Measurements from ENCODE around the gene DMRTB1. TPM values are rescaled to one million over a fixed set of nuclear protein-coding genes. Genes with fewer than 3 reads are reported as not detected.

The DMRTB1 gene
- polyA plus RNA-seq, 3 donors = not detected

DNA sequence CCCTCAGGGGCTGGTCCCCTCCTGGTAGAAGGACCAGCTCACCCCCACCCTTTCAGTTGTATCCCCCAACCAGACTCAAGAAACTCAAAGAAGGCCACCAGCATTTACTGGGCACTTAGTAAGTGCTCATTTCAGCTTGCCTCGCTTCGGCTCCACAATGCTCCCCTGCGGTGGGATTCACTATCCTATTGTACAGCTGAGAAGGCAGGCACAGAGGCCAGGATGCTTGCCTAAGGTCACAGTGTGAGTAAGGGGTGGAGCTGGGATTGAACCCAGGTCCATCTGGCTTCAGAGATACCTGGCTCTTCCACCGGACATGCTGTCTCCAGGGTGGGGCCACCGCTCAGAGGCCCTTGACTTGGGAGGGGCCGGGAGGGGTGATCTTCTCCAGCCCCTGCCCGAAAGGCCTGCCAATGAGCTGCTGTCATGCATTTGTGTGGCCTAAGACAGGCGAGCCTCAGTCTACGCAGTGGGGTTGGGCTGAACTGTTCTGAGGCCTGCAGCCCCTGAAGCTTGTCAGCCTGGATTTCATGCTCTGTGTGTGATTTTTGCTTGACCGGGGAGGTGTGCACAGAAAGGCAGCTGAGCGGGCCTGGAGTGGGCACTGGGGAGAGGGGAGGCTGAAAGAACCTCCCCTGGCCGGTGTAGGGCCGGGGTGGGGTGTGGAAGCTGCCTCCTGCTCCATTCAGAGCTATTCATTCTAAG is 48.1 kb downstream of the DMRTB1 start:
- Histone ChIP-seq H3K27me3 (ENCODE audit: control insufficient read depth in 2 of 2, insufficient read depth in 2 of 2, low read length in 2 of 2) (no peaks in the 10 kb centered on the region), H3K27ac (ENCODE audit: low read depth in 1 of 2, low read length in 2 of 2) (no peak overlapping the region), H3K4me2 (replicated peaks; ENCODE audit: extremely low read depth, low read length, poor library complexity, severe bottlenecking) (no peak overlapping the region), H2AFZ (ENCODE audit: insufficient read depth, low read depth, low read length, poor library complexity, severe bottlenecking) (no peak overlapping the region), H3K79me2 (ENCODE audit: insufficient read depth, low read length) (no peaks in the 10 kb centered on the region), H3K9me3 (replicated peaks in 1 of 2; ENCODE audit: control insufficient read depth in 1 of 2, insufficient read depth in 1 of 2, low read length in 2 of 2) (no peaks in the 10 kb centered on the region), H3K9ac (ENCODE audit: insufficient read depth, low read length, poor library complexity, severe bottlenecking) (no peak overlapping the region), H3K4me1 (ENCODE audit: control insufficient read depth in 1 of 2, insufficient read depth in 2 of 2, low read length in 2 of 2) (no peaks in the 10 kb centered on the region), H3K4me3 (replicated peaks in 1 of 3; ENCODE audit: low read depth in 2 of 3, low read length in 3 of 3) (no peak overlapping the region), H3K36me3 (replicated peaks in 1 of 2; ENCODE audit: control insufficient read depth in 1 of 2, insufficient read depth in 2 of 2, low read length in 2 of 2) (no peaks in the 10 kb centered on the region), H4K20me1 (ENCODE audit: insufficient read depth, low read length) (no peaks in the 10 kb centered on the region)
- intact Hi-C loops (cut with micrococcal nuclease) = no loop called here
- Mint-ChIP-seq H3K27ac (no peak overlapping the region), H3K27me3 (ENCODE audit: low read depth in 3 of 3) (peaks cover 0 to 5% (median 1%) of the 10 kb centered on the region in 3 donors), H3K4me3 (no peak overlapping the region), H3K4me1 (peaks cover 5% of the 10 kb centered on the region), H3K9me3 (no peaks in the 10 kb centered on the region), H3K36me3 (no peaks in the 10 kb centered on the region)
- no peak for DNase-seq
- 98% methylated on average over 7 of the region's 13 CpGs for WGBS (ENCODE audit: insufficient coverage)
- TF ChIP-seq, protein P1, sequence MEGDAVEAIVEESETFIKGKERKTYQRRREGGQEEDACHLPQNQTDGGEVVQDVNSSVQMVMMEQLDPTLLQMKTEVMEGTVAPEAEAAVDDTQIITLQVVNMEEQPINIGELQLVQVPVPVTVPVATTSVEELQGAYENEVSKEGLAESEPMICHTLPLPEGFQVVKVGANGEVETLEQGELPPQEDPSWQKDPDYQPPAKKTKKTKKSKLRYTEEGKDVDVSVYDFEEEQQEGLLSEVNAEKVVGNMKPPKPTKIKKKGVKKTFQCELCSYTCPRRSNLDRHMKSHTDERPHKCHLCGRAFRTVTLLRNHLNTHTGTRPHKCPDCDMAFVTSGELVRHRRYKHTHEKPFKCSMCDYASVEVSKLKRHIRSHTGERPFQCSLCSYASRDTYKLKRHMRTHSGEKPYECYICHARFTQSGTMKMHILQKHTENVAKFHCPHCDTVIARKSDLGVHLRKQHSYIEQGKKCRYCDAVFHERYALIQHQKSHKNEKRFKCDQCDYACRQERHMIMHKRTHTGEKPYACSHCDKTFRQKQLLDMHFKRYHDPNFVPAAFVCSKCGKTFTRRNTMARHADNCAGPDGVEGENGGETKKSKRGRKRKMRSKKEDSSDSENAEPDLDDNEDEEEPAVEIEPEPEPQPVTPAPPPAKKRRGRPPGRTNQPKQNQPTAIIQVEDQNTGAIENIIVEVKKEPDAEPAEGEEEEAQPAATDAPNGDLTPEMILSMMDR (IDR thresholded peaks at IDR 0.05) = no peak

DNA sequence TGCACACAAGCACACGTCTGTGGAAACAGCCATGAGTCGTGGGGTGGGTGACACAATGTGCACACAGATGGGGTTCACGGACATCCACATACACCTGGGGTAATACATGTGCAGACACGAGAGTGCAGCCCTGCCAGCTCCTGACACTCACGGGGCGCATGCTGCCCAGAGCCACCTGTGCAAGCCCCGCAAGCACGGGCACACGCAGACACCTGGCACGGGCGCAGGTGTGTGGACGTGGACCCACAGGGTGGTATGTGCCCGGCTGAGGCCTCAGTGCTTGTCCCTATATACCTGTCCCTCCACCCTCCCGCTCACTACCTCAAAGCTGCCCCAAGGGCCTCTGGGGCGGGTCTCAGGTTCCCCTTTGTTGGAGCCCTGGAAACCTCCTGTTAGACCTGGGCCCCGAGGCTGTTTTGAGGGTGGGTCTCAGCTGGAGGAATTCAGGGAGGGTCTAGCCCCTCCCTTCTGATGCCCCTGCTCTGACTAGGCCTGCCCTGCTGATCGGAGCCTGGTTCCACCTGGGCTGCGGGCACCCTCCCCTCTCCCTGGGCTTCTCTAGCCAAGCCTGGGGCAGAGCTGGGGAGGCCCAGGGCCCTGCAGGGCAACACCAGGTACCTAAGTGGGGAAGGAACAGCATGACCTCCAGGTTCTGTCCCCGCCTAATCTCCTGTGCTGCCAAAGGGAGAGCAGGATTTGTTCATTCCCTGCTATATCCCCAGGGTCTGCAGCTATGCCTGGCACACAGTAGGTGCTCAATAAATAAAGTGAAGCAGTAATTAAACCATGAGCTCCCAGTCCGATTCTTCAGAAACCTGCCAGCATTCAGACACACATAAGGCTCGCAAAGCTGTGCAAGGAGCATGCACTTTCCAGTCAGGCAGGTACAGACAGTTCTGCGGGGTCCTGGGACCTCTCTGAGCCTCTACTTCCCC is 49.1 kb downstream of the DMRTB1 start:
- Mint-ChIP-seq H3K9me3 (no peaks in the 10 kb centered on the region), H3K27me3 (ENCODE audit: low read depth in 3 of 3) (peaks cover 0 to 5% (median 1%) of the 10 kb centered on the region in 3 donors), H3K4me3 (no peak overlapping the region), H3K4me1 (peaks cover 5% of the 10 kb centered on the region), H3K36me3 (no peaks in the 10 kb centered on the region), H3K27ac (no peak overlapping the region)
- H3K4me2 ChIP-seq (replicated peaks; ENCODE audit: extremely low read depth, low read length, poor library complexity, severe bottlenecking) = no peak overlapping the region
- H3K27me3 ChIP-seq (ENCODE audit: control insufficient read depth in 2 of 2, insufficient read depth in 2 of 2, low read length in 2 of 2) = no peaks in the 10 kb centered on the region
- no peak for DNase-seq
- H4K20me1 ChIP-seq (ENCODE audit: insufficient read depth, low read length) = no peaks in the 10 kb centered on the region
- intact Hi-C loops (cut with micrococcal nuclease) = no loop called here
- no peak overlapping the region for H3K27ac ChIP-seq (ENCODE audit: low read depth in 1 of 2, low read length in 2 of 2)
- no peak overlapping the region for H3K4me3 ChIP-seq (replicated peaks in 1 of 3; ENCODE audit: low read depth in 2 of 3, low read length in 3 of 3)
- no peaks in the 10 kb centered on the region for H3K9me3 ChIP-seq (replicated peaks in 1 of 2; ENCODE audit: control insufficient read depth in 1 of 2, insufficient read depth in 1 of 2, low read length in 2 of 2)
- H3K9ac ChIP-seq (ENCODE audit: insufficient read depth, low read length, poor library complexity, severe bottlenecking) = no peak overlapping the region
- H2AFZ ChIP-seq (ENCODE audit: insufficient read depth, low read depth, low read length, poor library complexity, severe bottlenecking) = no peak overlapping the region
- 92% methylated on average over 16 of the region's 22 CpGs for WGBS (ENCODE audit: insufficient coverage)
- TF ChIP-seq, protein P1 (IDR thresholded peaks at IDR 0.05) = no peak
- H3K36me3 ChIP-seq (replicated peaks in 1 of 2; ENCODE audit: control insufficient read depth in 1 of 2, insufficient read depth in 2 of 2, low read length in 2 of 2) = no peaks in the 10 kb centered on the region
- no peaks in the 10 kb centered on the region for H3K79me2 ChIP-seq (ENCODE audit: insufficient read depth, low read length)
- H3K4me1 ChIP-seq (ENCODE audit: control insufficient read depth in 1 of 2, insufficient read depth in 2 of 2, low read length in 2 of 2) = no peaks in the 10 kb centered on the region
